Activated CD4-positive, alpha-beta T cell treated with anti-CD3 and anti-CD28 coated beads, Interleukin-2, Interleukin-6, amounts not matched to agents 100 ng/mL and 50 ng/mL, durations not matched to agents 16 hours and 8 hours (primary cell): ENCODE measurements around the gene SUSD6.
A peak's percentile ranks its signal among the peaks of the same experiment; 100 is the strongest.
"Not testable (repeated sequence)": the region's sequence is repeated elsewhere in the genome, so short reads cannot be mapped to it uniquely, and the experiment has no call there.

ENCODE experiments used
- DNase-seq: peaks from one replicate; pipeline ENCODE4 v3.0.0-alpha.2; 2020

The SUSD6 gene

GRCh38 chr14:69625299-69626131, 14.1 kb downstream of the SUSD6 start:
- DNase-seq, result peak; percentile 86

GRCh38 chr14:69626132-69626500, 14.7 kb downstream of the SUSD6 start:
- no peak for DNase-seq

GRCh38 chr14:69629225-69630127, 18.1 kb downstream of the SUSD6 start:
- peak; percentile 72 for DNase-seq

GRCh38 chr14:69630360-69630759, 19.0 kb downstream of the SUSD6 start:
- DNase-seq, result no peak

GRCh38 chr14:69631509-69631908, 20.1 kb downstream of the SUSD6 start:
- DNase-seq, result no peak

GRCh38 chr14:69632164-69632563, 20.8 kb downstream of the SUSD6 start:
- no peak for DNase-seq

- DNase-seq, result no peak
Measured at GRCh38 chr14:69632593-69633151, 21.3 kb downstream of the SUSD6 start.

- DNase-seq, result no peak
Measured at GRCh38 chr14:69633238-69633637, 21.8 kb downstream of the SUSD6 start.

- peak; percentile 55 for DNase-seq
Measured at GRCh38 chr14:69635981-69636639, 24.7 kb downstream of the SUSD6 start.

- DNase-seq, result no peak
Measured at GRCh38 chr14:69636718-69637480, 25.5 kb downstream of the SUSD6 start.

- DNase-seq, result no peak
Measured at GRCh38 chr14:69637503-69638031, 26.2 kb downstream of the SUSD6 start.

- DNase-seq, result no peak
Measured at GRCh38 chr14:69640931-69641330, 29.5 kb downstream of the SUSD6 start.

- DNase-seq, result not testable (repeated sequence)
Measured at GRCh38 chr14:69642212-69642793, 30.9 kb downstream of the SUSD6 start.

GRCh38 chr14:69643430-69644200, 32.2 kb downstream of the SUSD6 start:
- DNase-seq, result peak; percentile 34

GRCh38 chr14:69644814-69645213, 33.4 kb downstream of the SUSD6 start:
- DNase-seq, result no peak

GRCh38 chr14:69647213-69647612, 35.8 kb downstream of the SUSD6 start:
- DNase-seq, result no peak

- not testable (repeated sequence) for DNase-seq
Measured at GRCh38 chr14:69647642-69648041, 36.2 kb downstream of the SUSD6 start.

- DNase-seq, result no peak
Measured at GRCh38 chr14:69648480-69649451, 37.4 kb downstream of the SUSD6 start.

- DNase-seq, result no peak
Measured at GRCh38 chr14:69650948-69651369, 39.6 kb downstream of the SUSD6 start.
